A549 (cell line): ENCODE measurements around the gene HMGCL.
"Not testable (repeated sequence)": the region's sequence is repeated elsewhere in the genome, so short reads cannot be mapped to it uniquely, and the experiment has no call there.

Experiments
- CTCF ChIP-seq: fragments of >200 bp; sonication (Bioruptor Twin); formaldehyde crosslinking; IDR thresholded peaks from 3 replicates; pipeline ENCODE4 v1.5.1; 2016
- ELK1 ChIP-seq: fragments of 150-350 bp; IDR thresholded peaks from 2 replicates; pipeline ENCODE4 v1.6.1; 2014; ENCODE audit warnings: low read depth, mild to moderate bottlenecking, low read length
- KDM1A ChIP-seq: fragments of 200-600 bp; sonication (generic); IDR thresholded peaks from 2 replicates; pipeline ENCODE4 v1.6.1; 2016; ENCODE audit warnings: low read depth, mild to moderate bottlenecking
- PBX3 ChIP-seq: IDR thresholded peaks from 2 replicates; pipeline ENCODE4 v1.6.1; 2012
- RCOR1 ChIP-seq: fragments of 150-350 bp; IDR thresholded peaks from 2 replicates; pipeline ENCODE4 v1.6.1; 2014; ENCODE audit warnings: antibody characterized with exemption, low read length, low read depth

GRCh38 chr1:23802809-23803342, 22.4 kb downstream of the HMGCL start:
- TF ChIP-seq CTCF, ELK1, KDM1A, RCOR1, PBX3: not testable (repeated sequence)
